ENCODE data around the gene SLC45A3. TPM values are rescaled to one million over a fixed set of nuclear protein-coding genes. Genes with fewer than 3 reads are reported as not detected.

The SLC45A3 gene
- polyA plus RNA-seq = not detected in 2 replicates

GRCh38 chr1:205680073-205680851 is at the start of gene SLC45A3:
TSS of gene SLC45A3 (minus strand) at chr1:205680509. CDS start at chr1:205664656, 15,853 bp downstream.

GRCh38 chr1:205631768-205632668 is 48.3 kb downstream of the SLC45A3 start, which contains the start of gene ELK4:
TSS of gene ELK4 (minus strand) at chr1:205632011. CDS start at chr1:205623882, 8,129 bp downstream.

Other genes starting within 250 kb of the SLC45A3 start
- 0.38 TPM in 1 of 2 replicates, not detected in the other for gene BLACAT1, start 224.5 kb downstream of the SLC45A3 start, polyA plus RNA-seq
- gene CDK18, start 175.8 kb downstream of the SLC45A3 start, polyA plus RNA-seq = 0.85 TPM in 1 of 2 replicates, not detected in the other
- gene ELK4, start 48.5 kb downstream of the SLC45A3 start, polyA plus RNA-seq = 2.8 and 3.6 TPM in 2 replicates
- gene NUCKS1, start 69.7 kb upstream of the SLC45A3 start, polyA plus RNA-seq = 113 and 177 TPM in 2 replicates
- 24.7 and 31.1 TPM in 2 replicates for gene RAB29, start 95.0 kb upstream of the SLC45A3 start, polyA plus RNA-seq
- gene SLC41A1, start 132.7 kb upstream of the SLC45A3 start, polyA plus RNA-seq = 20.4 and 28.1 TPM in 2 replicates
- gene PM20D1, start 169.6 kb upstream of the SLC45A3 start, polyA plus RNA-seq = 0.50 and 4.9 TPM in 2 replicates

Data from Purkinje cell (primary cell).